HTERT RPE-1 (cell line): Measurements from ENCODE around the gene TMEM200B.
"Not testable (repeated sequence)": the region's sequence is repeated elsewhere in the genome, so short reads cannot be mapped to it uniquely, and the experiment has no call there.

Experiments
- in situ Hi-C: fragments of 300-500 bp; cut with MboI; formaldehyde crosslinking; loops from 4 replicates; pipeline ENCODE4 v1.14.3; 2020; ENCODE audit warnings: low sequenced_read_pairs

TMEM200B gene

DNA sequence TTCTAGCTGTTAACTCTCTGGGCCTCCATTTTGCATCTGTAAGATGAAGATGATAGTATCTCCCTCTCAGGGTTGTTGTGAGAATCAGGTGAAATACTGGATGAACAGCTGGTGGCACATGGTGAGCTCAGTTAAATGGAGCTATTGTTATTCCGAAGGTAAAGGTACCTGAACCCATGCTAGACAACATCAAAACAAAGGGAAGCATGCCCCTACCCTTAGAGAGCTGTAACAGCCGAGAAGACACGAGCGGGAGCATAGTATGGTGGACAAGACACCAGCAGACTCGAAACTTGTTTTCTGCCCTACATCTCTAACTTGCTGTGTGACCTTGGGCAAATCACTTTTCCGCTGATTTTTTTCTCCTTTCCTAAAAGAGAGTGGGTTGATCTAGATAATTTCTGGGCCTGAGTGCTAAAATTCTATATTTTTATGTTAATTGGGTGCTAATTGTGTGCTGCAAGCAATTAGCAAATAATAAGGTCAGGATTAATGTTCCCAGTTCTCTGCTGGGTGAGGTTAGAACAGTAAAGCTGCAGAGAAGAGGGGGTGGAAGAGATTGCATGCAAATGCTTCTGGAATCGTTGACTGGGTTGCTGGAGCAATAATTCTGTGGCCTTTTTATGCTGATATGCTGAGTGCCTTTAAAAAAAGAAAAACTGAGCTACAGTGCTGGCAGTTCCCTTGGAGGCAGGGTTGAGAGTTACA is 10.8 kb downstream of the TMEM200B start:
- in situ Hi-C loops = no loop called here

DNA sequence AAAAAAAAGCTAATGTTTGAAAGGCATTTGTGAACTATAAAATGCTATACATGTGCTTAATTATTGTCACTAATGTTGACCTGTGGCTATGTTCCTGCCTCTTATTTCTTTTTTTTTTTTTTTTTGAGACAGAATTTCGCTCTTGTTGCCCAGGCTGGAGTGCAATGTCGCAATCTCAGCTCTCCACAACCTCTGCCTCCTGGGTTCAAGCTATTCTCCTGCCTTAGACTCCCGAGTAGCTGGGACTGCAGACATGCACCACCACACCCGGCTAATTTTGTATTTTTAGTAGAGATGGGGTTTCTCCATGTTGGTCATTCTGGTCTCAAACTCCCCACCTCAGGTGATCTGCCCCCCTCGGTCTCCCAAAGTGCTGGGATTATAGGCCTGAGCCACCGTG is 15.7 kb downstream of the TMEM200B start:
- in situ Hi-C loops = not testable (repeated sequence)

DNA sequence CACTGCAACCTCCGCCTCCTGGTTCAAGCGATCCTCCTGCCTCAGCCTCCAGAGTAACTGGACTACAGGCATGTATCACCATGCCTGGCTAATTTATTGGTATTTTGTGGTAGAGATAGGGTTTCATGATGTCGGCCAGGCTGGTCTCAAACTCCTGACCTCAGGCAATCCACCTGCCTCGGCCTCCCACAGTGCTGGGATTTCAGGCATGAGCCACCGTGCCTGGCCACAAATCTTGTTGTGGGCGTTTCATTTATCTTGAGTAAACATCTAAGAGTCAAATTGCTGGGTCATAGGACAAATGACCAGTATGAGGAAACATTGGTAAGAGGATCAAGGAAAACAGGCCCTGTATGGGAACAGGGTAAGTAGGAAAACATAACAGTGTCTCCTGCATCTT is 17.9 kb downstream of the TMEM200B start:
- in situ Hi-C loops = no loop called here

DNA sequence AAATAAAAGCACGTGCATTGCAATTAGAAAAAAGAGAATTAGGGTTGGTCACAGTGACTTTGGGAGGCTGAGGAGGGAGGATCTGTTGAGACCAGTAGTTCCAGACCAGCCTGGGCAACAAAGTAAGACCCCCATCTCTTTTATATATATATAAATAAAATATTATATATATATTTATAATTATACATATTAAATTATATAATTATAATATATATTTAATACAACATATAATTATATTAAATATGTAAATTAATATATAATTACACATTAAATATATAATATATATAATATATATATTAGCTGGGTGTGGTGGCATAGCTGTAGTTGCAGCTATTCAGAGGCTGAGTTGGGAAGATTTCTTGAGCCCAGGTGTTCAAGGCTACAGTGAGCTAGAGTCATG is 23.2 kb downstream of the TMEM200B start:
- in situ Hi-C loops = no loop called here

DNA sequence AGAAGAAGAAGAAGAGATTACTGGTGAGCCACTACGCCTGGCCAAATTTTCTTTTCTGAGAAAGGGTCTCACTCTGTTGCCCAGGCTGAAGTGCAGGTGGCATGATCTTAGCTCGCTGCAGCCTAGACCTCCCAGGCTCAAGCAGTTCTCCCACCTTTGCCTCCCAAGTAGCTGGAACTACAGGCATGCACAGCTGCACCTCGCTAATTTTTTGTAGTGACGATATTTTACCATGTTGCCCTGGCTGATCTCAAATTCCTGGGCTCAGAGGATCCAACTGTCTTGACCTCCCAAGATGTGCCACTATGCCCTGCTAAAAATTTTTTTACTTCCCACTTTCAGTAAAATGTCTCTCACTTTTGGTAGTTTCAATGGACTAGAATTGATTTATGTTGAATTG is 24.4 kb downstream of the TMEM200B start:
- in situ Hi-C loops = no loop called here

DNA sequence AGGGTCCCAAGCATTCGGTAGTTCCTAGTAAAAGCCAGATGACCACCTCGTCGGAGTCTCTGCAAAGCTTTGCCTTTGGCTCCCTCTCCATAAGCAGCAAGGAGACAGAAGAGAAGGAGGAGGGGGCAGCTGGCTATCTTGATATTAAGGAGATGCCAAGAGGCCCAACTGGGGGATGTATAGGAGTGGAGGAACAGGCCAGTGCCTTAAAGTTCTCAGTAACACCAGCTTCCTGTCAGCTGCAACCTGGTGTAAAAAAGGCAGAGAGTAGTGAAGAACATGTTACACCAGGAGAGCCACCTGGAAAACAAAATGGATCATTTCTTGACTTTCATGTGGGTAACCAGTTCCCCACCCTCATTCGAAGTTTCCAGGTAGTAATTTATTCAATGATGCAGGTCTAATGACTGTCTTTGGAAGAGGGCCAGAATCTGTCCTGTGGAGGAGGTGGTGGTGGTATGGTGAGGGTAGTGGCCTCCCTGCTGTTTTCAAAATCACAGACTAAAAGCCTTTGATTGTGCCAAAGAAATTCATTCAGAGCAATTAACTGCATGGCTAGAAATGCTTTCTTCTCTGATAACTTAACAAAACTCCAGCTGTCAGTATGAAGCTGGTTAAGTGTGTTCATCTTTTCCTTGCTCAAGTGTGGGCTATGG is 27.3 kb downstream of the TMEM200B start:
- in situ Hi-C loops = no loop called here

DNA sequence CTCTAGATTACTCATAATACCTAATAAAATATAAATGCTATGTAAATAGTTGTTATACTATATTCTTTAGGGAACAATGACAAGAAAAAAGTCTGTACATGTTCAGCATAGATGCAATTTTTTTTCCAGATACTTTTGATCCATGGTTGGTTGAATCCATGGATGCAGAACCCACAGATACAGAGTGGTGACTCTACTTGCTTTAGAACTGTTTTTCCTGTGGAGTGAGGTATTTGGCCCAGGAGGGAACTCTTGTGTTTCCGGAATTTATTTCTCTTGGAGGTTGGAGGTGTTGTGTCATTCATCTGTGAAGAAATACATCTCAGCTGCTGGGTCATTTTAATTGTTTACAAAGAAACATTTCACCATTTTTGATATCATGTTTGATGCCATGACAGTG is 28.7 kb downstream of the TMEM200B start:
- in situ Hi-C loops = no loop called here

DNA sequence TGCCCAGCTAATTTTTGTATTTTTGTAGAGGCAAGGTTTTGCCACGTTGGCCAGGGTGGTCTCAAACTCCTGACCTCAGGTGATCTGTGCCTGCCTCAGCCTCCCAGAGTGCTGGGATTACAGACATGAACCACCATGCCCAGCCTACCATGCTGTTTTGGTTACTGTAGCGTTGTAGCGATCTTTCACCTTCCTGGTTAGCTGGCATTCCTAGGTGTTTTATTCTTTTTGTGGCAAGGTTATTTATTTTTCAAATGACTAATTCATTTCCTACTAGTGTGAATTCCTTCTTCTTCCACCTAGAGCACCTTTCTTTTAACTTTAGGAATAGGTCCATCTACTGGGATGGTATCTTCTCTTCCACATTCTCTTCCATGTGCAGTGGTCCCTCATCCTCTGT is 29.3 kb downstream of the TMEM200B start:
- in situ Hi-C loops = no loop called here

DNA sequence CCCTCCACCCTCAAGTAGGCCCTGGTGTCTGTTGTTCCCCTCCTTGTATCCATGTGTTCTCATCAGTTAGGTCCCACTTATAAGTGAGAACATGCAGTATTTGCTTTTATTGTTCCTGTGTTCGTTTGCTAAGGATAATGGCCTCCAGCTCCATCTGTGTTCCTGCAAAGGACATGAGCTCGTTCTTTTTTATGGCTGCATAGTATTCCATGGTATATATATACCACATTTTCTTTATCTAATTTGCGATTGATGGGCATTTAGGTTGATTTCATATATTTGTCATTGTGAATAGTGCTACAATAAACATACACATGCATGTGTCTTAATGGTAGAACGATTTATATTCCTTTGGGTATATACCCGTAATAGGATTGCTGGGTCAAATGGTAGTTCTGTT is 31.0 kb downstream of the TMEM200B start:
- in situ Hi-C loops = not testable (repeated sequence)

DNA sequence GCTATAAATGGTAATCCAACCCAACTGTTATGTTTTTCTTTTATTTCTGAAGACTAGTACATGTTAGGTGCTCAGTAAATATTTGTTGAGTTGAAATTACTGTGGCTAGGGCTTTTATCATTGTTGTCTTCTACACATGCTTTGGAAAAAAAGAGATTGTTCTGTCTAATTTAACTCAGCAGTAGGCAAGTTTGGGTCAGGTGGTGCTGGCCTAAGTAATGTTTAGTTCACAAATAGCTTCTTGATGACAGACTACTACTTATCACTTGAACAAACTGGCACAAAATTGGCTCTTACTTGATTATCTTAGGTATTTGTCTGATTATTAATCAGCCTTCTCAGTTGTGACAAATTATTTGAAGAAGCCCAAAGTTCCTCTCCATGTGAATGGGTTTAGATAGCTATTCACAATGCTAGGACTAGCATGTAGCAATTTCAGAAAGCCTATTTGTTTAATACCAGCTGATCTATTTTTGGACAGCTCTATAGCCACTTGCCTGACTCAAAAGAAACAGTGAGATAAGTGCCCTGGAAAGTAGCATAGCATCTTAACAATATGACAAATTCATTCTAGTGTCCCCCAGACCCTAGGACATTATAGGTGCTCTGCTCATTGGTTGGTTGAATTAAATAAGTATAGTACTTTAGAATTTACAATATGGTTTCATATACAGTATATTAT is 32.6 kb downstream of the TMEM200B start:
- in situ Hi-C loops = no loop called here

DNA sequence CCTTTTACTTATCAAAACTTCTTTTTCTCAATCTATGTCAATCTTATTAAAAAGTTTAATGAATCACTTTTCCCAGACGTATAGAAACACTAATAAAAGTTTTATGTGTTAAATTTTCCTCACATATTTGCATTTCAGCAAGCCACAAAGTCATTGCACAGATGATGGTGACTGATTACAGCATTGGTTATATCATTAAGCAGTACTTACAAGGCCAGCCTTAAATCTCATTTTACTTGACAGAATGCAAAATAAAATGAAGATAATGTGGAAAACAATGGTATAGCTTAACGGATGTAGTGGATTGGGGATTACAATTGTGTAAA is 39.5 kb downstream of the TMEM200B start:
- in situ Hi-C loops = no loop called here

DNA sequence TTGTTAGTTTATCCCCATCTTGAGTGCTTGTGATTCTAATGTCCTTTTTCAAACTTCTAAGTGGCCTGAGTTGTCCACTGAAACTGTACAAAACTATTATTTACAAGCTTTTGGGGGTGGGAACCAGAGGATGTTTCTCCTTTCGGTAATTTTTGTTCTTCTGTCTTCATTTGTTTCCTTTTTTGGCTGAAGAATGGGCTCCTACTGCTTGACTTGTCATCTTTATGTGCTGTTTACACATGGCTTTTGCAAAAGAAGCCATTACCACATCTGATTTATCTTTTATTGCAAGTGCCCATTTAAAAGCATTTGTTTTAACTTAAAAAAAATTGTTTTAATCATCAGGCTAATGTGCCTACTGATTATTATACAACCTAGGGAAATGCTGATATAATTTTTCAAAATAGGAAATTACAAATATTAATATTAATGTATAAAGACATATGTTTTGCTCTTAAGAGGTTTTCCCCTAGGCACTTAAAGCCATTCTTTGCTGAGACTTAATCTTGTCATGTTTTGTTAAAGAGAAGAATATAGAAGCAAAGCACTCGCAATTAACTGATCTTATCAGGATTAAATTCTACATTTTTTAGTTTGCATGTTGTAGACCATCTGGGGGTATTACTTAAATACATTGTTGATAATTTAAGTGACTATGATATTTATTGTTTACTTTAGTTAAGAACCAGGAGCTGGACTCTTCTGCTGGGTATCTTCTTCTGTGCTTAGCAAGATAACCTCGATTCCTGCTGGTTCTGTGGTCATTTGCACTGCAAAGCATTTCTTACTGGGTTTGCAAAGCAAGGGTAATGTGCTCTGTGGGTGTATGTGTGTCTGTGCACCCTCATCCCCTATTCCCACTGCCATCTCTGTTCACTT is 40.1 kb downstream of the TMEM200B start:
- in situ Hi-C loops = no loop called here

DNA sequence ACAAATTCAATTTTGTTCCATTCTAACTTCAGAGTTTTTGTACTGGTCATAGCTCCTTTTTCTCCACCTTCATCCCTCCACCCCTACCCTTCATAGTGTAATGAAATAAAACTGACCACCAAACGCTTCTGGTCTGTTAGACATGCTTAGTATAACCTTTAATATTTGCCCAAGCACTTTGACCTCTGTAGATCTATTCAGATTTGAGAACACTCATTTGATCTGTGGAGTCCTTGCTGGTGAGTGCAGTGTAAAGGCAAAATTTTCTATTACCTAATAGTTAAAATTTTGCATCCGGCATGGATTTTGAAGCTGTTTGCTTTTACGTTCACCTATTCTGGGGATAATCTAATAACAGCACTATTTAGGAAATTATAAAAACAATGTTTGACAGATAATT is 41.2 kb downstream of the TMEM200B start:
- in situ Hi-C loops = no loop called here

DNA sequence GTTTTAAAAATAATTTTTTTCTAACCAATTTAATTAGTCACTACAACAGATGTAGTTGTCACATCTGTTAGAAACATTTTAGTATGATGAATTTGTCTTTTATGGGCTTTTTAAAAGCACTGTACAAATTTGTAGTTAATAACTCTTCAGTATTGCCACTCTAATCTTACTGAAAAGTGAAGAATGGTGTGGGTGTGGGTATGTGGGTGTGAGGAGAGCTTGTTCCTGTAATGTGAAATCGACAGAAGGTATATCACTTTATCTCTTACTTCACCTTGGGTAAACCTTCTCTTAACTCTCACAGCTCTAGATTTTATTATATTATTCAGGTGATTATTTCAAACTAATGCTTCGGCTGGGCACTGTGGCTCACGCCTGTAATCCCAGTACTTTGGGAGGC is 42.5 kb downstream of the TMEM200B start:
- in situ Hi-C loops = no loop called here

DNA sequence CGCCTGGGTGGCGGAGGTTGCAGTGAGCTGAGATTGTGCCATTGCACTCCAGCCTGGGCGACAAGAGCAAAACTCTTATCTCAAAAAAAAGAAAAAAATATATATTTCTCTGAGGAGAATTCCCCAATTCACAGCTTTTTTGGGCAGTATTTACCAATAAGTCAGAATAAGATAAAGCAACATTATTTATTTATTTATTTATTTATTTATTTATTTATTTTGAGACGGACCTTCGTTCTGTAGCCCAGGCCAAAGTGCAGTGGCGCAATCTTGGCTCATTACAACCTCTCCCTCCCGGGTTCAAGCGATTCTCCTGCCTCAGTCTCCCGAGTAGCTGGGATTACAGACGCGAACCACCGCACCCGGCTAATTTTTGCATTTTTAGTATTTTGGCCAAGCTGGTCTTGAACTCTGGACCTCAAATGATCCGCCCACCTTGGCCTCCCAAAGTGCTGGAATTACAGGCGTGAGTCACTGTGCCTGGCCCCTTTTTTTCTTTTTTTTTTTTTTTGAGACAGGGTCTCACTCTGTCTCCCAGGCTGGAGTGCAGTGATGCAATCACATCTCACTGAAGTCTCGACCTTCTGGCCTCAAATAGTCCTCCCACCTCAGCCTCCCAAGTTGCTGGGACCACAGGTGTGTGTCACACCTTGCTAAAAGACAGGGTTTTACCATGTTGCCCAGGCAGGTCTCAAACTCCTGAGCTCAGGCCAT is 43.6 kb downstream of the TMEM200B start:
- in situ Hi-C loops = not testable (repeated sequence)

DNA sequence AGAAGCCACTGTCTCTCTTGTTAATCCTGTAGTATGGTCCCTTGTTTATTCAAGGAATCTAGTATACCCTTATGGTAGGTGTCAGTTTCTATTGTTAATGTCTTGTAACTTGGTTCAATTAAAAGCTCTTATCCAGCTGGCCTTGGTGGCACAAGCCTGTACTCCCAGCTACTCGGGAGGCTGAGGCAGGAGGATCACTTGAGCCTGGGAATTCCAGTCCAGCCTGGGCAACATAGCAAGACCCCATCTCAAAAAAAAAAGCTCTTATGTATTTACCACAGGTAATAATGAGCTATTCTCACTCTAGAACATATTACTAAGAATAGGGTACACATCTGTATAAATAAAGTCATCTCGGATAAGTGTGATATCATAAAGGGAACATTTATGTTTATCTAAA is 46.5 kb downstream of the TMEM200B start:
- in situ Hi-C loops = no loop called here
